ENCODE results near the gene KDM2A.

GRCh38 chr11:67278135-67278938 lies 159.3 kb downstream of the KDM2A start:
- TF ChIP-seq CTCF (IDR thresholded peaks at IDR 0.05) (no peak), POLR2A (IDR thresholded peaks at IDR 0.05) (no peak)
